Endothelial cell of umbilical vein (primary cell): ENCODE results near the gene FANK1.

Source experiments
- CTCF ChIP-seq, 2 donors: IDR thresholded peaks; 1 replicate in 1 of 2; 2 replicates in 1 of 2; pipeline ENCODE4 v1.5.1; 2011; ENCODE audit warnings: low read length in 2 of 2, mild to moderate bottlenecking in 2 of 2, moderate library complexity in 2 of 2, control low read depth in 1 of 2, inconsistent platforms in 1 of 2, low read depth in 1 of 2; ENCODE audit not compliant: insufficient read depth in 1 of 2; ENCODE audit errors: extremely low read depth in 1 of 2
- EZH2 ChIP-seq: IDR thresholded peaks from 2 replicates; pipeline ENCODE4 v1.6.1; 2012; ENCODE audit warnings: borderline replicate concordance, low read depth, mild to moderate bottlenecking, moderate library complexity, low read length, inconsistent platforms; ENCODE audit not compliant: severe bottlenecking
- JUN ChIP-seq: IDR thresholded peaks from 2 replicates; pipeline ENCODE4 v1.6.1; 2011; ENCODE audit warnings: borderline replicate concordance, low read depth; ENCODE audit not compliant: insufficient read length, insufficient read depth
- MAX ChIP-seq: IDR thresholded peaks from 2 replicates; pipeline ENCODE4 v1.6.1; 2011; ENCODE audit not compliant: insufficient read depth, insufficient read length
- POLR2A ChIP-seq: IDR thresholded peaks from 2 replicates; pipeline ENCODE4 v1.6.1; 2012; ENCODE audit warnings: low read depth, mild to moderate bottlenecking, control low read depth, low read length
- POLR2AphosphoS5 ChIP-seq: IDR thresholded peaks from 2 replicates; pipeline ENCODE4 v1.6.1; 2012; ENCODE audit warnings: low read depth, mild to moderate bottlenecking, control low read depth, low read length, moderate library complexity; ENCODE audit not compliant: insufficient read depth

- TF ChIP-seq POLR2A = no peak
- TF ChIP-seq CTCF (IDR thresholded peaks at IDR 0.05; ENCODE audit: extremely low read depth in 1 of 2, insufficient read depth in 1 of 2, low read depth in 1 of 2, low read length in 2 of 2) = no peak
- TF ChIP-seq POLR2AphosphoS5 = no peak
- TF ChIP-seq JUN = no peak
- TF ChIP-seq MAX = no peak
- no peak for TF ChIP-seq EZH2
Observed at GRCh38 chr10:125999694-126000093, 103.3 kb downstream of the FANK1 start.
